Posterior cingulate gyrus (tissue), 11 donors: Measurements from ENCODE around the gene GNG8.

Experiments
- DNase-seq, 10 donors: peaks; one replicate each; pipeline versions ENCODE4 v3.0.0 to v3.0.0-alpha.2; 2020 to 2021; ENCODE audit warnings: mixed read lengths in 3 of 10
- intact Hi-C: fragments of 100-400 bp; cut with DNase I; formaldehyde crosslinking; loops from one replicate; pipeline ENCODE4 v1.15.1; 2023

The GNG8 gene

GRCh38 chr19:46621191-46622117, 14.5 kb downstream of the GNG8 start:
- intact Hi-C loops: no loop called here
- DNase-seq: peak in 2 of 10 donors; percentile 59 to 77

- intact Hi-C loops: no loop called here
- peak in 1 of 10 donors; percentile 22 for DNase-seq
These were observed 15.3 kb downstream of the GNG8 start for GRCh38 chr19:46620716-46621115.

- intact Hi-C loops: no loop called here
- peak in 1 of 10 donors; percentile 7 for DNase-seq
These were observed 15.7 kb downstream of the GNG8 start for GRCh38 chr19:46620267-46620666.

GRCh38 chr19:46618670-46619231, 17.3 kb downstream of the GNG8 start:
- peak in 1 of 10 donors; percentile 25 for DNase-seq

GRCh38 chr19:46617601-46618000, 18.4 kb downstream of the GNG8 start:
- peak in 1 of 10 donors; percentile 31 for DNase-seq
- intact Hi-C loops: no loop called here

More at GRCh38 chr19:46618670-46619231, 17.3 kb downstream of the GNG8 start:
- intact Hi-C loops: no loop called here

- intact Hi-C loops: no loop called here
- DNase-seq: peak in 4 of 10 donors; percentile 20 to 70 (median 31)
These were observed 19.2 kb downstream of the GNG8 start for GRCh38 chr19:46616631-46617322.

- intact Hi-C loops: no loop called here
- peak in 2 of 10 donors; percentile 15 to 54 for DNase-seq
These were observed 20.0 kb downstream of the GNG8 start for GRCh38 chr19:46615966-46616365.

GRCh38 chr19:46614114-46614722, 21.8 kb downstream of the GNG8 start:
- peak; percentile 80 to 98 (median 90) for DNase-seq
- intact Hi-C loops: loop anchor here (1.0 kb wide), 1 partner anchor 48 kb away; no protein-coding TSS in a partner anchor

GRCh38 chr19:46613525-46613924, 22.5 kb downstream of the GNG8 start:
- peak in 2 of 10 donors; percentile 51 to 68 for DNase-seq
- intact Hi-C loops: no loop called here

GRCh38 chr19:46611776-46612175, 24.2 kb downstream of the GNG8 start:
- intact Hi-C loops: no loop called here
- peak in 2 of 10 donors; percentile 45 to 57 for DNase-seq

- intact Hi-C loops: no loop called here
- DNase-seq: peak in 2 of 10 donors; percentile 62 to 80
These were observed 24.9 kb downstream of the GNG8 start for GRCh38 chr19:46610851-46611770.

GRCh38 chr19:46610413-46610775, 25.6 kb downstream of the GNG8 start:
- intact Hi-C loops: no loop called here
- DNase-seq: no peak

- intact Hi-C loops: no loop called here
- peak in 2 of 10 donors; percentile 75 to 77 for DNase-seq
These were observed 26.2 kb downstream of the GNG8 start for GRCh38 chr19:46609511-46610412.

- DNase-seq: peak in 2 of 10 donors; percentile 78 to 79
- intact Hi-C loops: no loop called here
These were observed 27.2 kb downstream of the GNG8 start for GRCh38 chr19:46608581-46609345.

- DNase-seq: peak in 1 of 10 donors; percentile 62
- intact Hi-C loops: no loop called here
These were observed 27.8 kb downstream of the GNG8 start for GRCh38 chr19:46608178-46608577.

GRCh38 chr19:46607448-46607841, 28.6 kb downstream of the GNG8 start:
- peak in 8 of 10 donors; percentile 38 to 93 (median 66) for DNase-seq
- intact Hi-C loops: no loop called here

GRCh38 chr19:46606681-46607447, 29.1 kb downstream of the GNG8 start:
- DNase-seq: peak in 3 of 10 donors; percentile 26 to 68 (median 41)
- intact Hi-C loops: no loop called here
